WI38 (cell line): ENCODE measurements around the gene ATF2.

Experiments
- H3K4me3 ChIP-seq: 2 replicates; pipeline ENCODE4 v1.5.1; 2011; ENCODE audit warnings: low read depth, mild to moderate bottlenecking, control low read depth, low read length
- TF ChIP-seq, protein P1 (sequence below): IDR thresholded peaks from 2 replicates; pipeline ENCODE4 v1.5.1; 2012; ENCODE audit warnings: low read depth, mild to moderate bottlenecking, control low read depth, low read length

Gene ATF2

DNA sequence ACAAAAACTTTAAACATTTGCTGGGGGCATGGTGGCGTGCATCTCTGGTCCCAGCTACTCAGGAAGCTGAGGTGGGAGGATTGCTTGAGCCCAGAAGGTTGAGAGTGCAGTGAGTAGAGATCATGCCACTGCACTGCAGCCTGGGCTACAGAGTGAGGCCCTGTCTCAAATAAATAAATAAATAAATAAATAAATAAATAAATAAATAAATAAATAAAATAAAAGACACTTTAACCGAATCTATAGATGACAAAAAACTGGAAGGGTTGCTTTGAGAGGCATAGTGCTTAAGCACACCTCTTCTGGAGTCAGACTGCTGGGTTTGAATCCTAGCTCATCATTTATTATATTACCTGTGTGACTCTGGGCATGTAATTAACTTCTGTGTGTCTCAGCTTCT, 141.6 kb downstream of the ATF2 start:
- H3K4me3 ChIP-seq = no peak overlapping the region
- TF ChIP-seq, protein P1, sequence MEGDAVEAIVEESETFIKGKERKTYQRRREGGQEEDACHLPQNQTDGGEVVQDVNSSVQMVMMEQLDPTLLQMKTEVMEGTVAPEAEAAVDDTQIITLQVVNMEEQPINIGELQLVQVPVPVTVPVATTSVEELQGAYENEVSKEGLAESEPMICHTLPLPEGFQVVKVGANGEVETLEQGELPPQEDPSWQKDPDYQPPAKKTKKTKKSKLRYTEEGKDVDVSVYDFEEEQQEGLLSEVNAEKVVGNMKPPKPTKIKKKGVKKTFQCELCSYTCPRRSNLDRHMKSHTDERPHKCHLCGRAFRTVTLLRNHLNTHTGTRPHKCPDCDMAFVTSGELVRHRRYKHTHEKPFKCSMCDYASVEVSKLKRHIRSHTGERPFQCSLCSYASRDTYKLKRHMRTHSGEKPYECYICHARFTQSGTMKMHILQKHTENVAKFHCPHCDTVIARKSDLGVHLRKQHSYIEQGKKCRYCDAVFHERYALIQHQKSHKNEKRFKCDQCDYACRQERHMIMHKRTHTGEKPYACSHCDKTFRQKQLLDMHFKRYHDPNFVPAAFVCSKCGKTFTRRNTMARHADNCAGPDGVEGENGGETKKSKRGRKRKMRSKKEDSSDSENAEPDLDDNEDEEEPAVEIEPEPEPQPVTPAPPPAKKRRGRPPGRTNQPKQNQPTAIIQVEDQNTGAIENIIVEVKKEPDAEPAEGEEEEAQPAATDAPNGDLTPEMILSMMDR = no peak

DNA sequence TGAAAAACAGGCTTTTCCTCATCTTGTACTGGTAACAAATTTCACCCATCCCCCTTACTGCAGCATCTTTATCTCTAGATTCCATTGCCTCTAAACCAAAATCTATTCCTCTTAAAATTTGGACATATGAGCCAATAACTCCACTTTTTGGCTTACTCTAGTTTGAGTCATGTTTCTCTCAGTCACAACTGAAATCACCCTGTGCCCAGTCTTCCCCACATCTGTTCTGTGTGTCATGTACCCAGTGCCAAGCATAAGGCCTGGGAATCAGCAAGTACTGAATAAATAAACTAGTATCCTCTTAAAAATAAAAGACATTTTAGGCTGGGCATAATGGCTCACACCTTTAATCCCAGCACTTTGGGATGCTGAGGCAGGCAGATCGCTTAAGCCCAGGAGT, 142.1 kb downstream of the ATF2 start:
- no peak overlapping the region for H3K4me3 ChIP-seq
- TF ChIP-seq, protein P1 = no peak

DNA sequence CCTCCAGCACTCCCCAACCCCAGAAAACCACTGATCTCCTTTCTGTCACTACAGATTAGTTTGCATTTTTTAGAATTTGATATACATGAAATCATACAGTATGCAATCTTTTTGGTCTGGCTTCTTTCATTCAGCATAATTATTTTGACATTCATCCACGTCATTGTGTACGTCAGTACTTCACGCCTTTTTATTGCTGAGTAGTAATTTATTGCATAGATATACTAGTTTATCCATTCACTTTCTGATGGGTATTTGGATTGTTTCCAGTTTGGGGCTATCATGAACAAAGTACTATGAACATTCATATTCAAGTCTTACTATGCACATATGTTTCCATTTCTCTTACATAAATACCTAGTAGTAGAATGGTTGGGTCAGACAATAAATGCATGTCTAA, 142.8 kb downstream of the ATF2 start:
- TF ChIP-seq, protein P1 = no peak
- no peak overlapping the region for H3K4me3 ChIP-seq

DNA sequence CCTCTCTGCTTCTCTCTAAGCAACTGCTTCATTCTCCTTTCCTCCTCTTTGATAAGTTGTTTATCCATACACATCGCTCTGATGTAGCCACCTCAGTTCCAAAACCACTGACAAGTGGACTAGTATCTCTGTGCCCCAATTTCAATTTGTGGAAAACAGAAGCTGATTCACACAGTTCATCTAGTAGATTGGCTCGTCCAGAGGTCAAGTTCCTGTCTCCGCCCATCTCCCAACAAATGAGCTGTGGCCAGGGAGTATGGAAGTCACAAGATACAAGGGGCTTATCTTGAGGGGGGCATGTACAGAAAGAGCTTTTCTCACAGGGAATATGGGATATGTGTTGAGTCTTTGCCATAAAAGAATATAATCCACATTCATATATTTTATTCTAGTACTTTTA, 145.1 kb downstream of the ATF2 start:
- H3K4me3 ChIP-seq = no peak overlapping the region
- TF ChIP-seq, protein P1 = no peak
